Vagina (tissue), 2 donors: Measurements from ENCODE around the gene SBNO1.

ENCODE experiments used
- CTCF ChIP-seq, 3 experiments: fragments of 450-650 bp in 2 of 3; fragments of 200-600 bp in 1 of 3; sonication (generic) in 1 of 3; IDR thresholded peaks; one replicate each; pipeline ENCODE4 v1.5.1; 2017 to 2019; ENCODE audit warnings: antibody characterized with exemption in 3 of 3, mild to moderate bottlenecking in 2 of 3, moderate library complexity in 2 of 3
- POLR2A ChIP-seq, 2 donors: fragments of 450-650 bp; IDR thresholded peaks; one replicate each; pipeline ENCODE4 v1.6.1; 2017; ENCODE audit warnings: antibody characterized with exemption in 2 of 2, mild to moderate bottlenecking in 2 of 2, moderate library complexity in 2 of 2
- POLR2AphosphoS5 ChIP-seq, 2 donors: sonication (generic); formaldehyde crosslinking; IDR thresholded peaks; one replicate each; pipeline ENCODE4 v1.9.0; 2017; ENCODE audit warnings: antibody characterized with exemption in 2 of 2, mild to moderate bottlenecking in 2 of 2, low read depth in 1 of 2; ENCODE audit not compliant: insufficient read depth in 1 of 2

GRCh38 chr12:123258593-123258992 lies 106.1 kb downstream of the SBNO1 start:
- no peak for TF ChIP-seq CTCF (IDR thresholded peaks at IDR 0.05)
- no peak for TF ChIP-seq POLR2A (IDR thresholded peaks at IDR 0.05)
- TF ChIP-seq POLR2AphosphoS5 (IDR thresholded peaks at IDR 0.05; ENCODE audit: insufficient read depth in 1 of 2, low read depth in 1 of 2): no peak
